Measurements from ENCODE around the gene ZNF215.
"Not testable (repeated sequence)": the region's sequence is repeated elsewhere in the genome, so short reads cannot be mapped to it uniquely, and the experiment has no call there.

DNA sequence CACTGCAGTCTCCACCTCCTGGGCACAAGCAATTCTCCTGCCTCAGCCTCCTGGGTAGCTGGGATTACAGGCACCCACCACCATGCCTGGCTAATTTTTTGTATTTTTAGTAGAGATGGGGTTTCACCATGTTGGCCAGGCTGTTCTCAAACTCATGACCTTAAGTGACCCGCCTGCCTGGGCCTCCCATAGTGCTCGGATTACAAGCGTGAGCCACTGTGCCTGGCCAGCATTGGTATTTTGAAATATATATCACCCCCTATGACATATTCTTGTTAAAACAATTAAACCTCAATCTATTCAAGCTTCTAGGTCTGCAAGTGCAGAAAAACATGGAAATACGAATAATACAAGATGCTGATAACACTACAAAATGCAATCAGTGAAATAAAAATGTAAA is 43.6 kb downstream of the ZNF215 start:
- not testable (repeated sequence) for TF ChIP-seq POLR2A (IDR thresholded peaks at IDR 0.05; ENCODE audit: low read depth, low read length); RAD21 (IDR thresholded peaks at IDR 0.05; ENCODE audit: low read length); RFX5 (IDR thresholded peaks at IDR 0.05; ENCODE audit: low read depth, low read length)
- TF ChIP-seq, protein P1, sequence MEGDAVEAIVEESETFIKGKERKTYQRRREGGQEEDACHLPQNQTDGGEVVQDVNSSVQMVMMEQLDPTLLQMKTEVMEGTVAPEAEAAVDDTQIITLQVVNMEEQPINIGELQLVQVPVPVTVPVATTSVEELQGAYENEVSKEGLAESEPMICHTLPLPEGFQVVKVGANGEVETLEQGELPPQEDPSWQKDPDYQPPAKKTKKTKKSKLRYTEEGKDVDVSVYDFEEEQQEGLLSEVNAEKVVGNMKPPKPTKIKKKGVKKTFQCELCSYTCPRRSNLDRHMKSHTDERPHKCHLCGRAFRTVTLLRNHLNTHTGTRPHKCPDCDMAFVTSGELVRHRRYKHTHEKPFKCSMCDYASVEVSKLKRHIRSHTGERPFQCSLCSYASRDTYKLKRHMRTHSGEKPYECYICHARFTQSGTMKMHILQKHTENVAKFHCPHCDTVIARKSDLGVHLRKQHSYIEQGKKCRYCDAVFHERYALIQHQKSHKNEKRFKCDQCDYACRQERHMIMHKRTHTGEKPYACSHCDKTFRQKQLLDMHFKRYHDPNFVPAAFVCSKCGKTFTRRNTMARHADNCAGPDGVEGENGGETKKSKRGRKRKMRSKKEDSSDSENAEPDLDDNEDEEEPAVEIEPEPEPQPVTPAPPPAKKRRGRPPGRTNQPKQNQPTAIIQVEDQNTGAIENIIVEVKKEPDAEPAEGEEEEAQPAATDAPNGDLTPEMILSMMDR (conservative IDR thresholded peaks at IDR 0.05; ENCODE audit: low read depth, low read length) = not testable (repeated sequence)

Data from IMR-90 (cell line).